ENCODE measurements around the gene CRYBG1.
A peak's percentile ranks its signal among the peaks of the same experiment; 100 is the strongest.

CRYBG1 gene

DNA sequence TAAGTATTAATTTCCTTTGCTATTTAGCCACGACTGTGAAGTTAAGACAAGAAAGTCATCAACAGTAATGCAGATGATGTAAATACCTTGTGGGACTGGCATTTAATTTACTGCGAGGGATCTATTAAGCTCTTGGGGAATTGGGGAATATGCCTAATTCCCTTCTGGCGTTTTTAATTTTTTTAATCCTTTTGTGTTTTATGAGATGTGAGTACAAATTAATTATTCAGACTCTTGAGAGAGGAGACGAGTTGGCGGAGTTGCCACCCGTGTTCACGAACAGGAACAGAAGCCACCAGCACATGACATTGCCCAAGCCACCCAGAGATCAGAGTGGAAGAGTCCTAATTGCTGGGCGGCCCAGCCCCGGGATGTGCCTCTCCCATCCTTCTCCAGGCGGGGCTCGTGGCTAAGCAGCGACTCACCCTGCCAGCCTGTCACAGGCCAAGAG, 533 bp upstream of the CRYBG1 start:
- no peak for DNase-seq (ENCODE audit: low read depth)
- H3K4me3 ChIP-seq (ENCODE audit: low read depth, low read length), result no peak overlapping the region
- TF ChIP-seq, protein P1, sequence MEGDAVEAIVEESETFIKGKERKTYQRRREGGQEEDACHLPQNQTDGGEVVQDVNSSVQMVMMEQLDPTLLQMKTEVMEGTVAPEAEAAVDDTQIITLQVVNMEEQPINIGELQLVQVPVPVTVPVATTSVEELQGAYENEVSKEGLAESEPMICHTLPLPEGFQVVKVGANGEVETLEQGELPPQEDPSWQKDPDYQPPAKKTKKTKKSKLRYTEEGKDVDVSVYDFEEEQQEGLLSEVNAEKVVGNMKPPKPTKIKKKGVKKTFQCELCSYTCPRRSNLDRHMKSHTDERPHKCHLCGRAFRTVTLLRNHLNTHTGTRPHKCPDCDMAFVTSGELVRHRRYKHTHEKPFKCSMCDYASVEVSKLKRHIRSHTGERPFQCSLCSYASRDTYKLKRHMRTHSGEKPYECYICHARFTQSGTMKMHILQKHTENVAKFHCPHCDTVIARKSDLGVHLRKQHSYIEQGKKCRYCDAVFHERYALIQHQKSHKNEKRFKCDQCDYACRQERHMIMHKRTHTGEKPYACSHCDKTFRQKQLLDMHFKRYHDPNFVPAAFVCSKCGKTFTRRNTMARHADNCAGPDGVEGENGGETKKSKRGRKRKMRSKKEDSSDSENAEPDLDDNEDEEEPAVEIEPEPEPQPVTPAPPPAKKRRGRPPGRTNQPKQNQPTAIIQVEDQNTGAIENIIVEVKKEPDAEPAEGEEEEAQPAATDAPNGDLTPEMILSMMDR (IDR thresholded peaks at IDR 0.05; ENCODE audit: insufficient read depth, low read depth, low read length, missing control alignments), result no peak

DNA sequence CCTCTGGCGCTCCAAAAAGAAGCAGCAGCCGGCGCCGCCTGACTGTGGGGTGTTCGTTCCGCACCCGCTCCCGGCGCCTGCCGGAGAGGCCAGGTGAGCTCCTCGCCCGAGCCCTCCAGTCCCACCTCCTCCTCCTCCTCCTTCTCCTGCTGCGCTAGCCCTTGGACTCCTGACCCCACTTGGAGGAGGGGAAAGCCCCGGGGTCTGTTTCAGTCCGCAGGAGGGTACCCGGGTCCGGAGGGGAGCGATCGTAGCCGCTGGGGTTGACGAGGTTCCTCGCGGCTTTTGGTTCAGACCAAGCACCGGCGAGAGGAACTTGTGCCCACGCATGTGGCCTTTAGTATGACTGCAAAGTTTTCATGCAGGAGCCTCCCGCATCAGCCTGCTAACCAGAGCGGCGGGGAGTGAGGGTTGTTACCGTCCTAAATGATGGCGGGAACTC, 493 bp downstream of the CRYBG1 start:
- TF ChIP-seq, protein P1 (IDR thresholded peaks at IDR 0.05; ENCODE audit: insufficient read depth, low read depth, low read length, missing control alignments), result no peak
- H3K4me3 ChIP-seq (ENCODE audit: low read depth, low read length), result peak overlapping the region; percentile 7; the same call in 1 of the 2 replicates
- DNase-seq (ENCODE audit: low read depth), result peak; percentile 2

DNA sequence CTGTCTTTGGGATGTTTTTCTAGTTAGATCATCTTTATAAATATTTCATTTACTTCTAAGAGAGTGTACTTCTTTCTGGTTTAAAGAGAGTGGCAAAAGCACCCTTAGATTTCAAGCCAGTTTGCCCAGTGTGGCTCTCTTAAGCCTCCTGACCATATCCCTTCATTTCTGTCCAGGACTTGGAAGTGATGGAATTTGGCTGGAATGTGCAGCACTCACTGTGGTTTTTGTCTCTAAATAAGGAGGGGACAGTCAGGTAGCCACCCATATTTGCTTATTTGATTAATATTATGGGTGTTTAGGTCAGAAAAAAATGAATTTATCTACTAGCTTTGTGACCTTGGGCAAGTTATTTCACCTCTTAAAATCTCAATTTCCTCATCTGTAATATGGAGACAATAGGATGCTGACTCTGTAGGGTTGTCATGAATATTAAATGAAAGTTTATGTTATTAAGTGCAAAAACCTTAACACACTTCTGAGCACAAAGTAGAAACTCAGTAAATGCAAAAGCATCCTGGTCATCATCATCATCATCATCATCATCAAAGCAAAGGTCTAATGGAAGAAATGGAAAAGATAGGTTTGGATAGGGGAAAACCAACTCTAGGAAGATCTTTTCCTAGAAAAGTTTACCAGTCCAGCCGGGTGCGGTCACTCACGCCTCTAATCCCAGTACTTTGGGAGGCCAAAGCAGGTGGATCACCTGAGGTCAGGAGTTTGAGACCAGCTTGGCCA, 3.1 kb downstream of the CRYBG1 start:
- no peak overlapping the region for H3K4me3 ChIP-seq (ENCODE audit: low read depth, low read length)
- DNase-seq (ENCODE audit: low read depth), result no peak

DNA sequence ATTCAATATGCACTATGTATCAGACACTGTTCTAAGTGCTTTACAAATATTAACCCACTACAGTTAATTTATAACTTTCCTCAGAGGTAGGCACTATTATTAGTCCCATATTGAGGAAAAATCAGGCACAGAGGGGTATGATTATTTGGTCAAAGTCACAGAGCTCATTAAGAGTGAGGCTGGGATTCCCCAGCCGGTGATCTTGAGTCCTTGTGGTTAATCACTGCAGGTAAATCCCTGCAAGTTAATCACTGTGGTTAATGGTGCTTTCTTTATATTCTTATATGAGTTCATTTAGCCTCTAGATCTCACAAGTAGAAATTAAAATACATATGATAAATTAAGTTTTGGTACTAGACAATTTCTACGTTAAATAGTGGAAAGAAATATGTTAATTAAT, 9.2 kb downstream of the CRYBG1 start:
- no peak for DNase-seq (ENCODE audit: low read depth)
- TF ChIP-seq, protein P1 (IDR thresholded peaks at IDR 0.05; ENCODE audit: insufficient read depth, low read depth, low read length, missing control alignments), result no peak
- H3K4me3 ChIP-seq (ENCODE audit: low read depth, low read length), result no peak overlapping the region

More for the DNA sequence above, 3.1 kb downstream of the CRYBG1 start:
- TF ChIP-seq, protein P1 (IDR thresholded peaks at IDR 0.05; ENCODE audit: insufficient read depth, low read depth, low read length, missing control alignments), result no peak

DNA sequence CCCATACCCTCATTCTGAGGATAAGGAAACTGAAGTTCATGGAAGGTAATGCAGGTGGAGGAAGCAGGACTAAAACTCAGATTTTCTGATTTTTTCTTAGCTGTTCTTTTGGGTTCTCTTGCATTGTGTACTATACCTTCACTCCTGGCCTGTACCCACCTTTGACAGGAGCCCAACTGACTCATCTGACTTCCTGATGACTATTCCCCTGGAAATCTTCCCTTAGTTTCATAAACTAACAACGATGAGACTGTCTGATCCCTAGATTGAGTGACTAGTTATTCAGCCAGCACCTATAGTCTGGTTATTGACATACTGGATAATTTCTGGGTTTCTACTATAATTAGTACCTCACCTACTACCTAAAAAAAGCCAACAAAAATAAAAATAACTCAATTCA, 10.1 kb downstream of the CRYBG1 start:
- TF ChIP-seq, protein P1 (IDR thresholded peaks at IDR 0.05; ENCODE audit: insufficient read depth, low read depth, low read length, missing control alignments), result no peak

DNA sequence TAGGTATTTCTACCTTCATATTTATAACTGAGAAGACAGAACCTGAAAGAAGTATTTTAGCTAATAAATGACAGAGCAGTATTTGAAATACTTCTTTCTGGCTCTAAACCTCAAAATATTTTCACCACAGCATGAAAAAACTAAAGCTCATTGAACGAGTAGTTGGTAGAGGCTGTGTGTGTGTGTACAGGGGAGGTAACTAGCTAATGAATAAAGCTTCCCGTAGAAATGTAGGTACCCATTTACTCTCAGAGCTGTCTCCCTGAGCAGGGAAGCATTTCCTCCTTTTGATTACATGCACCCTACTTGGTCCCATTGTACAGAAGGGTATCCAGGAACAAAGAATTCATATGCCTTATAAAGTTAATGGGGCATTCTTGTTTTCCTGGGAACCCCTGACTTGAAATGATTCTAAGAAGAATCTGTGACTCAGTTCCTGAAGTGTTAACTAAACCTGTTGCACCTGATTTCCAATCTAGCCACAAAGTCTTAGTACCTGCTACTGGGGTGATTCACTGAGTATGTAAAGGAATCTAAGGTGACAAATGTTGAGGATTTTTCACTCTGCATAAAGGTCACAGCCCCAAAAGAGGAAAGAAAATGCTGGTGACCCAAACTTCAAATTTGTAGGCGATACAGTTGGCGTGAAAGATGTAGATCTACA, 12.5 kb downstream of the CRYBG1 start:
- H3K4me3 ChIP-seq (ENCODE audit: low read depth, low read length), result no peak overlapping the region
- DNase-seq (ENCODE audit: low read depth), result no peak
- TF ChIP-seq, protein P1 (IDR thresholded peaks at IDR 0.05; ENCODE audit: insufficient read depth, low read depth, low read length, missing control alignments), result no peak

More for the DNA sequence above, 10.1 kb downstream of the CRYBG1 start:
- DNase-seq (ENCODE audit: low read depth), result no peak
- H3K4me3 ChIP-seq (ENCODE audit: low read depth, low read length), result no peak overlapping the region

Measured in GM12865 (cell line).